SJSA1 (cell line): ENCODE results near the gene OSBPL6. TPM values are rescaled to one million over a fixed set of nuclear protein-coding genes. Genes with fewer than 3 reads are reported as not detected.

Experiments
- DNase-seq, 2 experiments: peaks; one replicate each; pipeline ENCODE4 v3.0.0-alpha.2; 2015 to 2020; ENCODE audit warnings: low spot score in 2 of 2, low read depth in 1 of 2
- H3K27ac ChIP-seq: fragments of 250-450 bp; sonication (Bioruptor Pico); 2 replicates; pipeline ENCODE4 v1.5.1; 2020; ENCODE audit warnings: mild to moderate bottlenecking, moderate library complexity
- H3K27me3 ChIP-seq: fragments of 250-450 bp; sonication (Bioruptor Pico); replicated peaks from 2 replicates; pipeline ENCODE4 v1.5.1; 2020; ENCODE audit warnings: mild to moderate bottlenecking, moderate library complexity
- H3K36me3 ChIP-seq: fragments of 250-450 bp; sonication (Bioruptor Pico); 2 replicates; pipeline ENCODE4 v1.5.1; 2020; ENCODE audit warnings: mild to moderate bottlenecking
- H3K4me1 ChIP-seq: fragments of 250-450 bp; sonication (Bioruptor Pico); replicated peaks from 2 replicates; pipeline ENCODE4 v1.6.1; 2021; ENCODE audit warnings: mild to moderate bottlenecking
- H3K4me3 ChIP-seq: fragments of 250-450 bp; sonication (Bioruptor Pico); 2 replicates; pipeline ENCODE4 v1.5.1; 2020; ENCODE audit warnings: mild to moderate bottlenecking
- H3K9me3 ChIP-seq: fragments of 250-450 bp; sonication (Bioruptor Pico); replicated peaks from 2 replicates; pipeline ENCODE4 v1.5.1; 2020; ENCODE audit warnings: mild to moderate bottlenecking
- total RNA-seq: library from RNA; depleted of rRNA; stranded (reverse); fragments of >200 nt; shearing (Covaris generic); gene quantifications from 2 replicates; pipeline ENCODE4 v1.2.3, GENCODE V29; 2014

Gene OSBPL6
- total RNA-seq, 1 experiment from 2014 or later, result 0.95 TPM

DNA sequence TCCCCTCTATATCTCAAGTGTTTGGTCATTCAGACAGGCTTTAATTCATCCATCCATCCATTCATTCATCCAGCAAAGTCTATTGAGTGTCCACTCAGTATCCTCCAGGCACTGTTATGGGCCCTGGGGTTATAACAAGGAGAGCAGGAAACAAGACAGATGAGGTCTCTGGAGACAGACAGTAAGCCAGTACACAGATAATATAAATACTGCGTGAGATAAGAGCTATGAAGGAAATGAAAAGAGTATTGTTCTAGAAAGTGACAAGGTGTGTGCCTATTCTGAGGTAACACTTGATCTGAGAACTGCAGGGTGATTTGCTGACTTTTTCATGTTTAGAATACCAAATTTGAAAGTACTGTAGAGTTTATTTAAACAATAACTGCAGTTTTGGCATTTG is 98.3 kb downstream of the OSBPL6 start:
- DNase-seq, result no peak
- Histone ChIP-seq H3K9me3 (no peaks in the 10 kb centered on the region), H3K27ac (no peak overlapping the region), H3K36me3 (no peaks in the 10 kb centered on the region), H3K27me3 (no peaks in the 10 kb centered on the region; the same call in 1 of the 2 replicates), H3K4me3 (no peak overlapping the region), H3K4me1 (no peaks in the 10 kb centered on the region)

DNA sequence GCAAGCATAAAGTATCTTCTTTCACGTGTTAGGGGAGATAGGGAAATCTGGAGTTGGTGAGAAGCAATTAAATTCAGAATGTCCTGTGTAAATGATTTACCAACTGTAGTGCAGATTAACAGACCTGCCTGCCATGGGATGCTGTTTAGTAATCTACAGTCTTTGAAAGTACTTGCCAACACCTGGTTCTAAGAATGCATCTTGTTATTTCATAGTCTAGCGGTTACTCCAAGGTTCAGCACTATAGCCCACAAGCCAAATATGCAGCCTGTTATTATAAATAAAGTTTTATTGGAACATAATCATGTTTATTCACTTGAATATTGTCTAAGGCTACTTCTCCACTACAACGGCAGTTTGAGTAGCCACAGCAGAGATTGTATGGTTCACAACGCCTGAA is 100.8 kb downstream of the OSBPL6 start:
- H3K27ac ChIP-seq, result no peak overlapping the region
- H3K9me3 ChIP-seq, result no peaks in the 10 kb centered on the region
- no peaks in the 10 kb centered on the region for H3K36me3 ChIP-seq
- no peak overlapping the region for H3K4me3 ChIP-seq
- no peaks in the 10 kb centered on the region for H3K4me1 ChIP-seq
- no peaks in the 10 kb centered on the region; the same call in 1 of the 2 replicates for H3K27me3 ChIP-seq
- DNase-seq, result no peak

DNA sequence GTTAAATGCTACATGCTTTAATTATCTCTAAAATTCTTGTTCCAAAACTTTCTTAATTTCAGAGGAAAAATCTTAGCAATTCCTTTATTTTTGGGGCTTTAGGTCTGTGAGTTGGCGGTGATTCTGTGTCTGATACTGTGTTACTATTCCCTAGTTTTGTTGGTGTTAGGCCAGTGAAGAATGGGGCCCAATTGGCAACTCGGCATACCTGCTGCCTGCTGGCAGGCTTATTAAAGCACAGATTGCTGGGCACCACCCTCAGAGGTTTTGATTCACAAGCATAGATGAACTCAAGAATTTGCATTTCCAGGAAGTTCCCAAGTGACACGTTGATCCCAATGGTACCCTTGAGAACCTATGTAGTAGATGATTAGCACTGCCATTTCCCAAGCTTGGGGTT is 101.6 kb downstream of the OSBPL6 start:
- H3K4me3 ChIP-seq, result no peak overlapping the region
- H3K36me3 ChIP-seq, result no peaks in the 10 kb centered on the region
- H3K27me3 ChIP-seq, result no peaks in the 10 kb centered on the region; the same call in 1 of the 2 replicates
- no peak overlapping the region for H3K27ac ChIP-seq
- H3K9me3 ChIP-seq, result no peaks in the 10 kb centered on the region
- DNase-seq, result no peak
- no peaks in the 10 kb centered on the region for H3K4me1 ChIP-seq

DNA sequence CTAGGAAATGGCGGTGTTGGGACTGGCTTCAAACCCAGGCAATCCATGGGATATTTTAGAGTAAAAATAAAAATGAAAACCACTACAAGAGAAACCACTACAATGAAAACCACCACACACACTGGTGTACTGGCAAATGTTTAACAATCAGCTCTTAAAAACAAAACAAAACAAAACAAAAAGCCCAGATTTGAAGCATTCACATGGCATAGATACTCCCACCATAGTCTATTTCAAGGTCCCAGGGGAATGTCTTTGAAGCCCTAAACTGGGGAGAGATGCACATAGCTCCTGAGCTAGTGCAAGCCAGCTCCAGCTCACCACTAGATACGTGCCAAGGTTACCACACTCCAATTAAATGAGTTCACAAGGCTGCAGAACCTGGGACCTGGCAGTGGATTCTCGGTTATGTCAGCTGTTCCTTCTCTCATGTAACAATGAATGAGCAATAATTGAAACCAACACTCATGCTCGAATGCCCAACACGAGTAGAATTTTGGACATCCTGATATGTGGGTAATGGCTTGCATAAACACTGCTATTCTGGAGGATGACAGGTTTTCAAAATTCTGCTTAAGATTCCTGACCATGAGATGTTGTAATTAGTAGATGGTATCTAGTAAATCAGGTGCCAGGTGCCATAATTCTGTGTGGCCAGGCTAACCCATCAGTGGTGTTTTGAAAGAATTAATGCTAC is 102.2 kb downstream of the OSBPL6 start:
- Histone ChIP-seq H3K9me3 (no peaks in the 10 kb centered on the region), H3K36me3 (no peaks in the 10 kb centered on the region), H3K4me3 (no peak overlapping the region), H3K27me3 (no peaks in the 10 kb centered on the region; the same call in 1 of the 2 replicates), H3K4me1 (no peaks in the 10 kb centered on the region), H3K27ac (no peak overlapping the region)
- no peak for DNase-seq

DNA sequence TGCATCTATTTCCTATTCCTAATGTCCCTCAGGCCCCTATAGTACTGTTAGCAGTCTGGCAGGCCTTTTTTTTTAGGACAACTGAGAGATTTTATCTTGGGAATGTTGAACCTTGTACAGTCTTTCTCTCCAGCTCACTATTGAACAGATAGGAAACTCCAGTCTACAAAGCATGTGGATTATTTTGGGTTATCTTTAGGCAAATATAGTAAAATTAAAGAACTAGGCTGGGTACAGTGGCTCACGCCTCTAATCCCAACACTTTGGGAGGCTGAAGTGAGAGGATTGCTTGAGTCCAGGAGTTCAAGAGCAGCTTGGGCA is 102.7 kb downstream of the OSBPL6 start:
- H3K9me3 ChIP-seq, result no peaks in the 10 kb centered on the region
- DNase-seq, result no peak
- no peaks in the 10 kb centered on the region; the same call in 1 of the 2 replicates for H3K27me3 ChIP-seq
- no peaks in the 10 kb centered on the region for H3K36me3 ChIP-seq
- H3K4me3 ChIP-seq, result no peak overlapping the region
- no peak overlapping the region for H3K27ac ChIP-seq
- H3K4me1 ChIP-seq, result no peaks in the 10 kb centered on the region

DNA sequence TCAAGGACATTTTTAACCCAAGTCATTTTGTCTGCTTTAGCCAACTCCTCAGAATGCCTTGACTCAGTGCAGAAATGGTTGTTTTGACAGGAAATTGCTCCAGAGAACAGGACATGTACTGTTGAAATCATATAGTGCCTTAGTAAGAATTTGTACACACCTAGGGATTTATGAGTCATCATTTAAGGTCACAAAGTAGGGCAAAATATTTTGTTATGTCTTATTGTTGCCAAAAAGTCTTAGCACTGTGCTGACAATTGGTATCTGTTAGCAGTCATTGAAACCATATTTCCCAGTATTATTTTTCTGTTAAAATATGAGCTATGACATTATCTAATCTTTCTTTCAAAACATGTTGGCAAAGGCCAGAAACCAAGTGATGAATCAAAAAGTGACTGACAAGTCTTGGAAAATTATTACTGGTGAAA is 104.5 kb downstream of the OSBPL6 start:
- no peak for DNase-seq
- Histone ChIP-seq H3K9me3 (no peaks in the 10 kb centered on the region), H3K4me1 (no peaks in the 10 kb centered on the region), H3K27me3 (no peaks in the 10 kb centered on the region), H3K36me3 (no peaks in the 10 kb centered on the region), H3K27ac (no peak overlapping the region), H3K4me3 (no peak overlapping the region)

DNA sequence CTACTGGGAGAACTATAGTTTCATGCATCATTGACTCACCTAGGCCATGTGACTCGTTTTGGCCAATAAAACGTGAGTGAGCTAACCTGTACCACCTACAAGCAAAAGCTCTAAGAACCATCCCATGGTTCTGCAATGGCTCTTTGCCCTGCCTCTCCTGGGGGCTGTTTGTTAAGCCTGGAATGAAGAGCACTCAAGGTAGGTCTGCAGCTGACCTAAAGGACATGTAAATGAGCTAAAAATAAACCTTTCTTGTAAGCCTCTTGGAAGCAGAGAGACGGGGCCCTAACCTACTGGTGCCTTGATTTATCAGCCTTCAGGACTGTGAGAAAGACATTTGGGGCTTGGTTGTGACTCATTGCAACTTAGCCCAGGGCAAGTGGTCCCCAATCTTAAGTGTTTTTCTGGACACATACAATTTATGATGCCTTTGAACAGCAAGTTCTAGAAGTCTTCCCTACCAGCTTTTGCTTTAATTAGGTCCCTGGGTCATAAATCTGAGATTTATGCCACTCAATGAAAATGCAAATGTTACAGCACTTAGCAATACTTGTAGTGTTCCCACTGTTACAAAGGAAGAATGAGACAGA is 107.4 kb downstream of the OSBPL6 start:
- Histone ChIP-seq H3K4me1 (no peaks in the 10 kb centered on the region), H3K36me3 (no peaks in the 10 kb centered on the region), H3K27me3 (no peaks in the 10 kb centered on the region; the same call in 1 of the 2 replicates), H3K4me3 (no peak overlapping the region), H3K27ac (no peak overlapping the region), H3K9me3 (no peaks in the 10 kb centered on the region)
- no peak for DNase-seq

DNA sequence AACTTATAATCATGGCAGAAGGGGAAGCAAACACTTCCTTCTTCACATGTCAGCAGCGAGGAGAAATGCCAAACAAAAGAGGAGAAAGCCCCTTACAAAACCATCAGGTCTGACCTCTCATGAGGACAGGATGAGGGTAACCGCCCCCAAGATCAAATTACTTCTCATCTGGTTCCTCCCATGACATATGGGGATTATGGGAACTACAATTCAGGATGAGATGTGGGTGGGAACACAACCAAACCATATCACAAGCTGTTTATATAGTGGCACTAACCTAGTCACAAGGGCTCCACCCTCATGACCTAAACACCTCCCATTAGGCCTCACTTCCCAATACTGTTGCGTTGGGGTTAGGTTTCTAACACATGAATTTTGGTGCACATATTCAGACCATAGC is 110.0 kb downstream of the OSBPL6 start:
- H3K4me1 ChIP-seq, result no peaks in the 10 kb centered on the region
- no peak overlapping the region for H3K4me3 ChIP-seq
- DNase-seq, result no peak
- H3K27ac ChIP-seq, result no peak overlapping the region
- no peaks in the 10 kb centered on the region for H3K36me3 ChIP-seq
- no peaks in the 10 kb centered on the region; the same call in 1 of the 2 replicates for H3K27me3 ChIP-seq
- no peaks in the 10 kb centered on the region for H3K9me3 ChIP-seq

DNA sequence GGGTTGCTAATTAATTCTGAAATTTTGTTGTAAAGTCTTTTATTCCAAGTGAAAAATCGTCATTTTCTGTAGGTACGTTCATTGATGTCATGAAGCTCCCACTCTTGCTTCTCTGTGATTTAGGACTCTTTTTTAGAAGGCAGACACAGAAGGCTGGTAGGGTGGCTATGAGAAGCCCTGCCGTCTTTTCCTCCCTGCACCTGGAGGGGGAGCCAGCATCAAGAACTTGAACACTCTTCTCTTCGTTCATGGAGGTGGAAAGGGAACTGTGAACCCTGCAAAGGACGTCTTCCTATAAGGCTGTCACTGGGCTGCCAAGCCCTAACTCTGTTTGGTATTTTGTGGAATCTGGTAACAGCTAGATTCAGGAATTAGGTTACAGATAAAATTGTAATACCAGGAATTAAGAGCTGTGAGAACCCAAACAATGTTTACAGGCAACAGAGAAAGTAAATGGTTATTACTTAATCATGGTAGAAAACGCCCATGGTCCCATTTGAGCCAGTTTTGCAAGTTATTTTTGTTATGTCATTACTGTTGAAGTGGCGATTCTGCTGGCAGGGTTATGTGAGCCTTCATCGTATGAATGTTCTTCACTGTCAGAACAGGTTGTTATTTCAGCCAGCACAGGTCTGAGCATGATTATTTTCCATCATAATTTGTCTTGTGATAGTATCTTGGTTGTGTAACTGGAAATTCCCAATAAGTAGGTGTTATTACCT is 112.2 kb downstream of the OSBPL6 start:
- Histone ChIP-seq H3K27me3 (no peaks in the 10 kb centered on the region; the same call in 1 of the 2 replicates), H3K9me3 (no peaks in the 10 kb centered on the region), H3K4me3 (no peak overlapping the region), H3K27ac (no peak overlapping the region), H3K36me3 (no peaks in the 10 kb centered on the region), H3K4me1 (no peaks in the 10 kb centered on the region)
- DNase-seq, result peak; percentile 10 to 44

DNA sequence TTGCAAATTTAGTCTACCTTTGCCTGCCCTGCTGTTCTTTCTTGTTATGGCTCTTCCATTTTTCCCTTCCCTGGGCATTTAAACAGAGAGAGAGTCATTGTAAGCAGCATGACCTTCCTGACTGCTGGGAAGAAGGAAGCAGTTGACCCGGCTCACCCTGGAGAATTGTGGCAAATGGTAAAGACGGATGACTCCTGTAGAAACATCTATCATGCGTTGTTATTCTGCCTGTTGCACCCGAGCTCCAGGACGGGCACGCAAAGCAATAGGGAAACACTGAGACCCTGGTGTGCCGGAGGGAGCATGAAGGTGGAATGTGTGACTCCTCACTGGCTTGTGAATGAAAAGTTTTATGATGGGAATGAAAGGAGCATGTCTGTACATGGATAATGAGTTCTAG is 113.3 kb downstream of the OSBPL6 start:
- Histone ChIP-seq H3K27ac (no peak overlapping the region), H3K4me1 (no peaks in the 10 kb centered on the region), H3K36me3 (no peaks in the 10 kb centered on the region), H3K4me3 (no peak overlapping the region), H3K9me3 (no peaks in the 10 kb centered on the region), H3K27me3 (no peaks in the 10 kb centered on the region; the same call in 1 of the 2 replicates)
- DNase-seq, result no peak

DNA sequence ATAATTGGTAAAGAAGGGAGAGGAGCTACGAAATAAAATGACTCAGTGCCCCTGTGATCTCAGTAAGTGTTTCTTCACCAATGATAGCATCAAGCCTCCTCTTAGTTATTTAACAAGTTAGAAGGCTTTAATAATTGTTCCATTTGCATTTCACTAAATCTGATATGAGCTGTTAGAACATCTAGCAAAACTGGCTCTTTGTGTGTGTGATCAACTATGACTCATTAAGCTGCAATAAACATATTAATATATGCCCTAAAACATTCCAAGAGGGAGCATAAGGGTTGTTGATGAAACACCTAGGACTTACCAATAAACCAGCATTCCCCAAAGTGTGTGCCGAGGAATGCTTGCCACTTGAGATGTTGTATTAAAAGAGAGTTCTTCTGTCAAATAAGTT is 115.2 kb downstream of the OSBPL6 start:
- H3K4me3 ChIP-seq, result no peak overlapping the region
- H3K9me3 ChIP-seq, result no peaks in the 10 kb centered on the region
- H3K4me1 ChIP-seq, result no peaks in the 10 kb centered on the region
- no peak overlapping the region for H3K27ac ChIP-seq
- H3K27me3 ChIP-seq, result no peaks in the 10 kb centered on the region; the same call in 1 of the 2 replicates
- no peaks in the 10 kb centered on the region for H3K36me3 ChIP-seq
- DNase-seq, result no peak

DNA sequence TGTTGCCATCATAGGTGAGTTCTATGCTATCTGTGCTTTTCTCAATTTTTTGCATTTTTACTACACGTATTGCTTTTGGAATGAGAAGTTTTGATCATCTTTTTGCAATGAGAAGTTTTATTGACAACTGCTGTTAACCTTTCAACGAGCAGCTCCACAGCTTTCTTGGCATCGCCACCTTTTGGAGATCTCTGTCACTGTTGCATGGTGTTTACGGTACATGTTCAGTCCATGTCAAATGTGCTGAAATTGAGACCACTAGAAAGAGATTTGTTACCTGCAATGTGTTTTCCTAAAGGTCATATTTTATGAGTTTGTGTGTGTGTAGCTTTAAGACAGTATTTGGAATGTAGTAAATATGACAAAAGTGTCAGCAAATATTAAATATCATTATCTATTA is 120.8 kb downstream of the OSBPL6 start:
- Histone ChIP-seq H3K4me1 (no peaks in the 10 kb centered on the region), H3K27me3 (no peaks in the 10 kb centered on the region), H3K27ac (no peak overlapping the region), H3K4me3 (no peak overlapping the region), H3K36me3 (no peaks in the 10 kb centered on the region), H3K9me3 (no peaks in the 10 kb centered on the region)
- no peak for DNase-seq

DNA sequence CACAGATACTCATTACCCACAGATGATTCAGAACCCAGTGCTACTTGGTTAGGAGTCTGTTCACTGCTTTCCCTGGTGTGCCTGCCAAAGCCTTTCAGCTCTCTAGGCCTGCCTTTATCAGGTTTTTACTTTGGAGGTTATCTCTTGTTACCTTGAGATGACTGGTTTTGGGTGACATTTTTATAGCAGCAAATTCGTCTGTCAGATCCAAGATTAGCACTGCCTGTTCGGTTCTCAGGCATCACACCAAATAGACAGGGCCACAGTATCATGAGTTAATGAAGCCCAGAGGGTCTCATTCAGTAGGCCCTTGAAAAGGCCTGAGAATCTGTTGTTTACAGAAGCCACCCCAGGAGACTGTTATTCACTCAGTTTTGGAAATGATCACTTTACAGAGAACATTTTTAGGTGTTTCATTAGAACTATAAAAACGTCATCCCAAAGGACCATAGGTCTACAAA is 121.2 kb downstream of the OSBPL6 start:
- no peak overlapping the region for H3K27ac ChIP-seq
- H3K9me3 ChIP-seq, result no peaks in the 10 kb centered on the region
- DNase-seq, result no peak
- H3K4me1 ChIP-seq, result no peaks in the 10 kb centered on the region
- H3K36me3 ChIP-seq, result no peaks in the 10 kb centered on the region
- no peaks in the 10 kb centered on the region for H3K27me3 ChIP-seq
- H3K4me3 ChIP-seq, result no peak overlapping the region

DNA sequence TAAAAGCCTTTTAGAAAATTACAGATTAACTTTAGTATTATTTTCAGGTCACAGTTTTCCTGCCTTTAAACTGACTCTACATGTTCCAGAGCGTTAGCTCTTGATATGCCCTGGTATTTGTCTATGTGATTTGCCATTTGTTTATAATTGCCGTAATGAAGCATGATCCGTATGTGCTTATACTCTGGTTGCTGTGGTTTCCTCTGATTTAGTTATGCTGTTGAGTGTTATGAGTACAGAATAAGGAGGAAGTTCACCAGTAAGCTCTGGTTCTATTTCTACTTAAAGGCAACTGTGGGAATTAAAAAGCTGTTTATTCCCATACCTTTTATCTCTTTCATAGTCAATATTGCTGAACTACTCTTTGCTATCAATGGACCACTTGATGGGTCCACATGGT is 123.5 kb downstream of the OSBPL6 start:
- Histone ChIP-seq H3K4me3 (no peak overlapping the region), H3K9me3 (no peaks in the 10 kb centered on the region), H3K27ac (no peak overlapping the region), H3K36me3 (no peaks in the 10 kb centered on the region), H3K4me1 (no peaks in the 10 kb centered on the region), H3K27me3 (no peaks in the 10 kb centered on the region)
- no peak for DNase-seq
